GM15510 (cell line): Measurements from ENCODE around the gene FAM120A.

Experiments used
- POLR2A ChIP-seq: IDR thresholded peaks from 3 replicates; pipeline ENCODE4 v1.6.1; 2011; ENCODE audit warnings: borderline replicate concordance; ENCODE audit not compliant: insufficient read length; ENCODE audit errors: extremely low read depth

Gene FAM120A

DNA sequence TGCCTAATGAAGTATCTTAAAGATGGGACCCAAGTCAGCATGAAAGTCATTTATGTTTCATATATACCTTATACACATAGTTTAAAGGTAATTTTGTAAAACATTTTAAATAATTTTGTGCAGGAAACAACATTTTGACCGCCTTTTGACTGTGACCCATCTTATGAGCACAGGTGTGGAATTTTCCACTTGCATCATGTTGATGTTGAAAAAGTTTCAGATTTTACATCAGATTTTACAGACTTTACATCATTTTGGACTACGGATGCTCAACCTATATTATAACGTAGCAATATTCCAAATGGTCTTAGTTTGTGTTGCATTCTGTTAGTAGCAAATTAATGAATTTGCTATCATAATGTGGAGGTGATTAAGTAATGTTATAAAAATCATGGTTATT lies 23.6 kb downstream of the FAM120A start:
- no peak for TF ChIP-seq POLR2A

DNA sequence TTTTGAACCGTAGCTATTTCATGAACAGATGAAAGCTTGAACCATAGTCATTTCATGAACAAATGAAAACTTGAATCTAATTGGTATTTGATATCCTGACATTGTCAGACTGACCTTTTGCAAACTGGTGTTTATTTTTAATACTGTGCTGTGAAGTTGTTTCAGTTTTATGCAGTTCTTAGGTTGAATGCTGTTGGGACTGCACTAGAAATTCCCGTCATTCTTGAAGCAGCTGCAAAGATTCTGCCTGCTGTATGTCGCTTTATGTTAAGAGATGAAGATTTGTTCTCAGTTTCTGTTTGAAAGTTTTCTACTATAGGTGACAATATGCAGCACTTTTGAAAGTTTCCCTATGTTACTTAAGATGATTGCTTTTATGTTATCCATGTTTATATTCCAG lies 24.4 kb downstream of the FAM120A start:
- no peak for TF ChIP-seq POLR2A

- TF ChIP-seq POLR2A: no peak
These were observed 25.4 kb downstream of the FAM120A start for GRCh38 chr9:93476924-93477323.

- no peak for TF ChIP-seq POLR2A
These were observed 25.9 kb downstream of the FAM120A start for GRCh38 chr9:93477397-93477796.

DNA sequence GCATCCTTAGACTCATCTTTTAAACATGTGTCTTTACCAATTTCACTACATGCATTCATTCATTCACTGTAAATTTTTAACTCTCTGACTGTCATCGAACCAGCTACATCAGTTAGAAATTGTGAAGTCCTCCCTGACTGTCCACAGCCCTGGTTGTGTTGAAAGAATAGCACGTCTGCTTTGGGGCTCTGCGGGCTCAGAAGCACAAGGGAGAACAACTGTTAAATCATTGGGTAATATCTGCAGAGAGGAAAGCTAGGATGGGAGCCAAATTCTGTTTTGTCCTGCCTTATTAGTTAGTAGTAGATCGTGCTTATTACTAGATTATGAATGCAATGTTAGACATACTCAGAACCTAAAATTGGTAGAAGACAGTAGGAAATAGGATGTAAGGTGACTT lies 28.2 kb downstream of the FAM120A start:
- no peak for TF ChIP-seq POLR2A

DNA sequence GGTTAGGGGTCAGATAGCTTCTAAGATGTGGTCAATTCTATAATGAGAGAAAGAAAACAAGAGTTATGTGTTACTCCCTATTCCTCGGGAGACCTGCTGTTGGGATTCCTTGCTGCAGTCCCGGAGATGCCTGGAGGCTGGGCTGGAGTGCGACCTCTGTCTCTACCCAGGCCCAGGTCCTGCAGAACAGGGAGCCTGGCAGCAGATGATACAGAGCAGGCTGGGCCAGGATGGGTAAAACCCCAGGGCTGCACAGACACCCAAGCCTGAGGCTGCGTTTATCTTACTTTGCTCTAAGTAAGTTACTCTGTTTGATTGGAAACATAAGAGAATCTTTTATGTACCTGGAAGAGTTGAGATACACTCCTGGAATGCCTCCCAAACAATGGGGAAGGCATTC lies 28.8 kb downstream of the FAM120A start:
- TF ChIP-seq POLR2A: no peak

DNA sequence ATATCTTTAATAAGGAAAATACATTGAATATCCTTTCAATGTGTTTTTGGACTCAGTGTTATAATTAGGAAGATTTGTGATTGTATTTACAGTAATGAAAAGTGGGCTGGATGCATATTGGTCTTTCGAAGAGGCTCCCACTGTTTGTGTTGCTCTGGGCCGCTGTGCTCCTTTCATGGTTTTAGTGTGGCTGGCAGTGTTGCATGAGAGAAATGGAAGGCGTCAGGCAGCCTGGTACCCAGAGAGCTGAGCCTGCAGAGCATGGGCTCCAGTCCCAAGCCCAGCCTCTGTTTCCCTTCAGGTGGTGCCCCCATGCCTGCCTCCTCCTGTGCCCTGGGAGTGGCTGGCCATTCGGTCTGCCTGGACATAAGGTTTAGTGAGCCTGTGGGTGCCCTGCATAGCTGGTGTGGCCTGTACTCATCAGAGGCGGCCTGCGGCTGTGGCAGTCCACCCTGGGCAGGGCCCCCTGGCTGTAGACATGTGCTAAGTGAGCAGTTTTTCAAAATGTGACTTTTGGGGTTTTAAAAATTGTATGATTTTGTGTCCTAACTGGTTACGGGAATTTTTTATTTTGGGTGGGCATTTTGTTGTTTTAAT lies 29.3 kb downstream of the FAM120A start:
- TF ChIP-seq POLR2A: no peak

GRCh38 chr9:93483497-93483896 lies 32.0 kb downstream of the FAM120A start:
- TF ChIP-seq POLR2A: no peak

DNA sequence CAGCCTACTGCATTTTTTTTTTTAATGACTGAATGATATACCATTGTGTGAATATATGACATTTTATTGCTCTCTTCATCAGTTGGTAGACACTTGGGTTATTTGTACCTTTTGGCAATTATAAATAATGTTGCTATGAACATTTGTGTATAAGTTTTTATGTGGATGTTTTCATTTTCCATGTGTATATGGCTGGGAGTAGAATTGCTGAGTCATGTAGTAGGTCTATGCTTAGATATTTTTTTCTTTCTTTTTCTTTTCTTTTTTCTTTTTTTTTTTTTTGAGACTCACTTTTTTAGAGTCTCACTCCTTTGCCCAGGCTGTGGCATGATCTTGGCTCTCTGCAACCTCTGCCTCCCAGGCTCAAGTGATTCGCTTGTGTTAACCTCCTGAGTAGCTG lies 34.8 kb downstream of the FAM120A start:
- no peak for TF ChIP-seq POLR2A

DNA sequence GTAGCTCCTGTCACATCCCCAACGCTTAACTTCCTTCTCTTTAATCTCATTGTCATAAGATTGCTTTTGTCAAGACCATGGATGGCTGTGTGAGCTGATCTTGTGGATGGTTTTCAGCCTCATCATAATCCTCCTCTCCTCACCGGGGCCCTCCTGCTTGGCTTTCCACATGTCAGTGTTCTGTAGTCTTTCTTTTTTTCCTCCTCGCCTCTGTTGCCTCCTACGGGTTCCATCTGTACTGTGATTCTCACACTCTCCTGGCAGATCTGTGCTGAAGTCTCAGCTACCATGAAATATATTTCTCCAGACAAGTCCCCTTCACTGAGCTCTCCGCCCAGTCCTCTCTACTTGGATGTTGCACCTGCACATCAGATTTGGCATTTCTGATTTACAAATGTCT lies 36.8 kb downstream of the FAM120A start:
- no peak for TF ChIP-seq POLR2A

GRCh38 chr9:93491593-93492232 lies 40.2 kb downstream of the FAM120A start:
- no peak for TF ChIP-seq POLR2A

- TF ChIP-seq POLR2A: no peak
These were observed 40.8 kb downstream of the FAM120A start for GRCh38 chr9:93492327-93492726.

- TF ChIP-seq POLR2A: no peak
These were observed 42.5 kb downstream of the FAM120A start for GRCh38 chr9:93493949-93494348.

DNA sequence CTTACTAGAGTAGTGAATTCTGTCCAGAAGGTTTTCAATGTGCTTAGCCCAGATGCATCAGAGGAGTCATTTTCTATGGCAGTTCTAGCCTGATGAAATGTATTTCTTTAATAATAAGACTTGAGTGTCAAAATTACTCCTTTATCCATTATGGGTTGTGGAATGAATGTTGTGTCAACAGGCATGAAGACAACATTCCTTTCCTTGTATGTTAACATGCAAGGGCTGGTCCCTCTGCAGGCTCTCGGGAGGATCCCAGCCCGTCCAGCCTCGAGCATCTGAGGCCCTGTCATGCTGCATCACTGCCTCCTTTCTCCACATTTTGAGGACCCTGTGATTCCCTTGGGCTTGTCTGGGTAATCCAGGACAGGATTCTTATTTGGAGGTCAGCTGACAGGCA lies 44.8 kb downstream of the FAM120A start:
- no peak for TF ChIP-seq POLR2A

DNA sequence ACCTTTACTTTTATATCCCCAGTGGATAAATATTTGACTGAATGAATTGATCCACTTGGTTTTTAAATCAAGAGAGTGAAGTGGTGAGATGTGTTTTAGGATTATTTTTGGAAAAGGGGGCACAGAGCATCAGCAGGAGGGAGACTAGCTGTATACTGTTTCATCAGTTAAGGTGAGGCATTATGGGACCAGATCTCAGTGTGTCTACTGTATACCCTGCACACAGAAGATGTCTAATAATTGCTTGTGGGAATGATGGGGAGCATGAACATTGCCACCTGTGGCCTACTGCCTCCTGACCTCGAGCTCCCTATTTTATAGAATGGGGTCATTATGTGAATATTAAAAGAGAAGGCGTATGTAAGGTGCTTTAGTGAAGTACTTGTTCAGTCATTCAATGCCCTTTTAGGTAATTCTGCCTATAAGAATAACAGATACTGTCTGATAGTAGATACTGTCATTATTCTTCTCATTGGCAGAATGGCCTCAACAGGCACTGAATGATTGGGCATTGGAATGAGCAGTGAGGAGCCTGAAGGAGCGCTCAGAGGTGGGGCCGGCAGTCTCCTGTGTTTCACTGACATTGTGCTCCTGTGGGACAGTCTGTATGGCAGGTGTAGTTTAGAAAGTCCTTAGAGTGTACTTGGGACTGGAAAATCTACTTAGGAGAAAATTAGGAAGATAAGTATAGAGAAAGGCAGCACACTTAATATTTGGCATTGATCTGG lies 49.2 kb downstream of the FAM120A start:
- no peak for TF ChIP-seq POLR2A

GRCh38 chr9:93501406-93501805 lies 49.9 kb downstream of the FAM120A start:
- TF ChIP-seq POLR2A: no peak

GRCh38 chr9:93503381-93503780 lies 51.9 kb downstream of the FAM120A start:
- no peak for TF ChIP-seq POLR2A

DNA sequence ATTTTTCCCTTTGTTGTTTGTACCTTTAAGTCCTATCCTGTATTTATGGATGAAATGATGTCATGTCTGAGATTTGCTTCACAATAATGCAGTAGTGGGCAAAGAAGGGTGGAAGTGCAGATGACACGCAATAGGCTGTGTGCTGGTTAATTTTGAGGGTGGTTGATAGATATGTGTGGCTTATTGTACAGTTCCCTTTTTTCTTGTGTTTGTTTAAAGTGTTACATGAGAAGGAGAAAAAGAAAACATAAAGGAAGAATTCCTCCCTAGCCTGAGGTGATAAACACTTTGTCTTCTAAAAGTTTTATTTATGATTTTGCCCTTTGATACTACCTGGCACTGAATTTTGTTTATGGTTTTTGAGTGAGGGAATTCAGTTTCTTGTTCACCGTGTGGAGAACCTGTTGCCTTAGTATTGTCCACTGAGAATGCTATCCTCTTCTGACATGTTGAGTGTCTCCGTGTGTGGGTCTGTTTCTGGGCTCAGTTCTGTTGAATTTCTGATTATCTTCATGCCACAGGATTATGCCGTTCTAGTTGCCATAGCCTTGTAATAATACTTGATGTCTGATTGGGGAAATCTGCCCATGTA lies 54.2 kb downstream of the FAM120A start:
- no peak for TF ChIP-seq POLR2A
